Measurements from ENCODE around the gene NEK11. TPM values are rescaled to one million over a fixed set of nuclear protein-coding genes. Genes with fewer than 3 reads are reported as not detected.

Gene NEK11
- total RNA-seq, 1 experiment from 2014 or later: 9.5 TPM

- Histone ChIP-seq H3K4me1 (ENCODE audit: control insufficient read depth, insufficient read depth, low read length) (no peaks in the 10 kb centered on the region; the same call in 1 of the 2 replicates), H3K9me3 (ENCODE audit: control insufficient read depth, insufficient read depth, low read depth, low read length) (no peaks in the 10 kb centered on the region), H3K4me3 (ENCODE audit: low read depth in 2 of 2, low read length in 2 of 2) (no peak overlapping the region), H3K36me3 (ENCODE audit: control insufficient read depth, insufficient read depth, low read length) (no peaks in the 10 kb centered on the region), H3K27ac (ENCODE audit: low read length) (no peak overlapping the region), H3K27me3 (ENCODE audit: control insufficient read depth, insufficient read depth, low read length) (no peaks in the 10 kb centered on the region)
- ChIA-PET CTCF (no interaction called here), POLR2A (no interaction called here)
- BruUV-seq (replicated peaks): no TSS peak
- DNase-seq (ENCODE audit: low read depth, low spot score) (no peak), ATAC-seq (peak; percentile 63)
- TF ChIP-seq POLR2AphosphoS5 (IDR thresholded peaks at IDR 0.05; ENCODE audit: low read depth, low read length): no peak
- no peak for TF ChIP-seq TCF7L2 (IDR thresholded peaks at IDR 0.05; ENCODE audit: low read depth, low read length)
- no peak for TF ChIP-seq CTCF (IDR thresholded peaks at IDR 0.05)
- no peak for TF ChIP-seq REST (IDR thresholded peaks at IDR 0.05; ENCODE audit: insufficient read depth in 1 of 2, low read depth in 2 of 2, low read length in 1 of 2)
- no peak for TF ChIP-seq SIN3A (IDR thresholded peaks at IDR 0.05; ENCODE audit: borderline replicate concordance, insufficient read depth, low read depth, low read length)
- in situ Hi-C loops (cut with HindIII; ENCODE audit: low pct_unique_long_range_greater_than_20kb, low sequenced_read_pairs) (no loop called here), intact Hi-C loops (cut with micrococcal nuclease; ENCODE audit: unreplicated experiment) (no loop called here)
Measured at GRCh38 chr3:131349946-131350347, 323.3 kb downstream of the NEK11 start.

GRCh38 chr3:131350506-131350905 is 323.8 kb downstream of the NEK11 start:
- H3K9me3 ChIP-seq (ENCODE audit: control insufficient read depth, insufficient read depth, low read depth, low read length): no peaks in the 10 kb centered on the region
- ChIA-PET CTCF (no interaction called here), POLR2A (no interaction called here)
- ATAC-seq (no peak), DNase-seq (ENCODE audit: low read depth, low spot score) (no peak)
- in situ Hi-C loops (cut with HindIII; ENCODE audit: low pct_unique_long_range_greater_than_20kb, low sequenced_read_pairs) (no loop called here), intact Hi-C loops (cut with micrococcal nuclease; ENCODE audit: unreplicated experiment) (no loop called here)
- H3K4me1 ChIP-seq (ENCODE audit: control insufficient read depth, insufficient read depth, low read length): no peaks in the 10 kb centered on the region; the same call in 1 of the 2 replicates
- H3K27ac ChIP-seq (ENCODE audit: low read length): no peak overlapping the region
- no TSS peak for BruUV-seq (replicated peaks)
- H3K36me3 ChIP-seq (ENCODE audit: control insufficient read depth, insufficient read depth, low read length): no peaks in the 10 kb centered on the region
- TF ChIP-seq POLR2AphosphoS5 (IDR thresholded peaks at IDR 0.05; ENCODE audit: low read depth, low read length): no peak
- TF ChIP-seq TCF7L2 (IDR thresholded peaks at IDR 0.05; ENCODE audit: low read depth, low read length): no peak
- no peak for TF ChIP-seq SIN3A (IDR thresholded peaks at IDR 0.05; ENCODE audit: borderline replicate concordance, insufficient read depth, low read depth, low read length)
- TF ChIP-seq REST (IDR thresholded peaks at IDR 0.05; ENCODE audit: insufficient read depth in 1 of 2, low read depth in 2 of 2, low read length in 1 of 2): no peak
- no peak for TF ChIP-seq CTCF (IDR thresholded peaks at IDR 0.05)
- no peak overlapping the region for H3K4me3 ChIP-seq (ENCODE audit: low read depth in 2 of 2, low read length in 2 of 2)
- H3K27me3 ChIP-seq (ENCODE audit: control insufficient read depth, insufficient read depth, low read length): no peaks in the 10 kb centered on the region

Data from Panc1 (cell line).